CD8-positive, alpha-beta memory T cell (primary cell): ENCODE data around the gene TOMM22. TPM values are rescaled to one million over a fixed set of nuclear protein-coding genes. Genes with fewer than 3 reads are reported as not detected.
A peak's percentile ranks its signal among the peaks of the same experiment; 100 is the strongest.

Source experiments
- CTCF ChIA-PET: fragments of 350-600 bp; sonication (Branson Sonifier 250); formaldehyde crosslinking; loops from one replicate; lab custom pipeline; 2021; ENCODE audit warnings: antibody characterized with exemption; lab: Charles Lee
- POLR2A ChIA-PET: fragments of 350-600 bp; sonication (Branson Sonifier 250); formaldehyde crosslinking; loops from one replicate; lab custom pipeline; 2021; ENCODE audit warnings: antibody characterized with exemption; lab: Charles Lee
- DNase-seq, 5 donors: peaks; one replicate each; pipeline versions ENCODE4 v3.0.0 to v3.0.0-alpha.2; 2020 to 2022; ENCODE audit warnings: mixed read lengths in 1 of 5
- H3K27ac ChIP-seq: one replicate; pipeline ENCODE4 v1.7.0; 2013; ENCODE audit warnings: low read depth, mild to moderate bottlenecking, low read length, moderate library complexity
- H3K27me3 ChIP-seq: 2 replicates; pipeline ENCODE4 v1.7.0; 2013; ENCODE audit warnings: low read length, mild to moderate bottlenecking; ENCODE audit not compliant: insufficient read depth, poor library complexity, severe bottlenecking
- H3K36me3 ChIP-seq: 2 replicates; pipeline ENCODE4 v1.7.0; 2013; ENCODE audit warnings: mild to moderate bottlenecking, low read length, moderate library complexity; ENCODE audit not compliant: insufficient read depth
- H3K4me1 ChIP-seq: 2 replicates; pipeline ENCODE4 v1.7.0; 2013; ENCODE audit warnings: mild to moderate bottlenecking, low read length, moderate library complexity; ENCODE audit not compliant: insufficient read depth
- H3K4me3 ChIP-seq: 2 replicates; pipeline ENCODE4 v1.7.0; 2013; ENCODE audit warnings: mild to moderate bottlenecking, low read length
- H3K9me3 ChIP-seq: 2 replicates; pipeline ENCODE4 v1.7.0; 2013; ENCODE audit warnings: mild to moderate bottlenecking, low read length
- H3K27ac Mint-ChIP-seq, 8 donors: one replicate each; pipeline ENCODE4 v1.8.0; 2020 to 2021; ENCODE audit warnings: mixed read lengths in 8 of 8, mild to moderate bottlenecking in 6 of 8, inconsistent platforms in 3 of 8, moderate library complexity in 3 of 8
- H3K27me3 Mint-ChIP-seq, 2 donors: one replicate each; pipeline ENCODE4 v1.8.0; 2020 to 2021; ENCODE audit warnings: mixed read lengths in 2 of 2, mild to moderate bottlenecking in 1 of 2, moderate library complexity in 1 of 2
- H3K36me3 Mint-ChIP-seq, 3 donors: one replicate each; pipeline ENCODE4 v1.8.0; 2020 to 2021; ENCODE audit warnings: mixed read lengths in 3 of 3, inconsistent platforms in 1 of 3, mild to moderate bottlenecking in 1 of 3
- H3K4me1 Mint-ChIP-seq, 3 donors: one replicate each; pipeline ENCODE4 v1.8.0; 2020 to 2021; ENCODE audit warnings: mixed read lengths in 3 of 3, inconsistent platforms in 1 of 3, mild to moderate bottlenecking in 1 of 3
- H3K4me3 Mint-ChIP-seq, 7 donors: one replicate each; pipeline ENCODE4 v1.8.0; 2020 to 2021; ENCODE audit warnings: mixed read lengths in 7 of 7, mild to moderate bottlenecking in 6 of 7, moderate library complexity in 4 of 7, inconsistent platforms in 2 of 7
- H3K9me3 Mint-ChIP-seq, 5 donors: one replicate each; pipeline ENCODE4 v1.8.0; 2020 to 2022; ENCODE audit warnings: mixed read lengths in 5 of 5, mild to moderate bottlenecking in 3 of 5, moderate library complexity in 2 of 5, inconsistent platforms in 1 of 5
- polyA plus RNA-seq: library from polyadenylated mRNA; unstranded; fragments of 300-500 nt; fragmentation: Illumina TruSeq; gene quantifications from one replicate; pipeline ENCODE4 v1.2.3, GENCODE V29; 2021
- total RNA-seq, 2 experiments: library from RNA; stranded (reverse); gene quantifications; one replicate each; pipeline ENCODE4 v1.2.3, GENCODE V29; 2021

Gene TOMM22
- total and polyA plus RNA-seq, 3 experiments from 2014 or later = 61.4 to 210 (median 207) TPM

DNA sequence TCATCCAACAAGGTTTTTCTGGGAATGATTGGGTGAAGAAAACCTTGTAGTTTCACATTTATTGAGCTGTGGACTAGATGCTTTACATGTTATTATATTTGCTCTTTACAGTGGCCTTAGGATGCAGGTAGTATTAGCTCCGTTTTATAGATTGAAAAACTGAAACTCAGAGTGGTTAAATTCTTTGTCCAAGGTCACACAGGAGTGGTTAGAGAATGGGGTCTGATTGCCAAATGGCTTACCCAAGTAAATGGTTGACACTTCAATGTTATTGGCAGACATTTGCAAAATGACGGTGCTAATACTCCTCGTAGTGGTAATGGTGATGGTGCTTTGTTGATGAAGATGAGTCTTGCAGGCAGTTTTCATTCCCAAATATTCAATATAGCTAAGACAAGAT, 26.2 kb downstream of the TOMM22 start:
- peaks cover 0 to 51% (median 5%) of the 10 kb centered on the region in 3 donors for H3K36me3 Mint-ChIP-seq
- peak overlapping the region; percentile 8 to 96 (median 48) for H3K27ac Mint-ChIP-seq
- no peaks in the 10 kb centered on the region for H3K9me3 ChIP-seq
- H3K9me3 Mint-ChIP-seq = no peaks in the 10 kb centered on the region
- peak overlapping the region; percentile 53 to 95 (median 92) for H3K4me3 Mint-ChIP-seq
- no peak overlapping the region for H3K27ac ChIP-seq
- H3K4me1 ChIP-seq = peaks cover 47% of the 10 kb centered on the region
- no peaks in the 10 kb centered on the region for H3K27me3 ChIP-seq
- CTCF ChIA-PET = interaction anchor here (1.3 to 1.8 kb wide), 3 partner anchors 17 to 84 kb away, joined by 4 to 5 read pairs (median 4); no protein-coding TSS in a partner anchor
- POLR2A ChIA-PET = interaction anchor here (1.2 to 4.2 kb wide), 4 partner anchors 16 to 43 kb away, joined by 5 to 36 read pairs (median 25); partner anchors contain the start of gene TOMM22
- no peaks in the 10 kb centered on the region for H3K36me3 ChIP-seq
- no peak overlapping the region for H3K4me3 ChIP-seq
- no peak for DNase-seq
- H3K4me1 Mint-ChIP-seq = peaks cover 67 to 79% (median 77%) of the 10 kb centered on the region in 3 donors
- no peaks in the 10 kb centered on the region for H3K27me3 Mint-ChIP-seq

DNA sequence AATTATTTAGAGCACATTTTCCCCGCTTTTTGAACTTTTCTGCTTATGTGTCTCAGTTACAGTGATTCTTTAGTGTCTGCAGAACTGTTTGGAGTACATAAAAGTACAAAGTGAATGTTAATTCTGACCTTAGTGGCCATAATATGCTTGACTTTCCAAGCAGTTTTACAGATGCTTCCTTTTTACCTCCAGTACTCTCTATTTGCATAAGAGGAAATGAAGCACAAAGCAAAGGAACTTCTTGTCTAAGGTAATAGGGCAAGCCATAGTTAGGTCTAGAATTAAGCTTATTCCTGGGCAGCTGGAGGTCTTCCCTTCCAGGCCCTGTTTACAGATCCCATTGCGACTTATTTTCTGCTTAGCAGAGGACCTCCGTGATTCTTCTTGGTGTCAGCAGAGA, 27.5 kb downstream of the TOMM22 start:
- H3K27me3 Mint-ChIP-seq = no peaks in the 10 kb centered on the region
- Histone ChIP-seq H3K4me3 (no peak overlapping the region), H3K9me3 (no peaks in the 10 kb centered on the region), H3K36me3 (peaks cover 5% of the 10 kb centered on the region), H3K27me3 (no peaks in the 10 kb centered on the region), H3K4me1 (peaks cover 56% of the 10 kb centered on the region), H3K27ac (no peak overlapping the region)
- peaks cover 0 to 61% (median 5%) of the 10 kb centered on the region in 3 donors for H3K36me3 Mint-ChIP-seq
- peak overlapping the region in 3 of 8 donors; percentile 26 to 69 (median 29) for H3K27ac Mint-ChIP-seq
- DNase-seq = no peak
- H3K9me3 Mint-ChIP-seq = no peaks in the 10 kb centered on the region
- ChIA-PET POLR2A (no interaction called here), CTCF (interaction anchor here (1.5 kb wide), 1 partner anchor 9 kb away, joined by 4 read pairs; no protein-coding TSS in a partner anchor)
- H3K4me3 Mint-ChIP-seq = peak overlapping the region in 3 of 7 donors; percentile 22 to 51 (median 25)
- peaks cover 73 to 85% (median 83%) of the 10 kb centered on the region in 3 donors for H3K4me1 Mint-ChIP-seq

DNA sequence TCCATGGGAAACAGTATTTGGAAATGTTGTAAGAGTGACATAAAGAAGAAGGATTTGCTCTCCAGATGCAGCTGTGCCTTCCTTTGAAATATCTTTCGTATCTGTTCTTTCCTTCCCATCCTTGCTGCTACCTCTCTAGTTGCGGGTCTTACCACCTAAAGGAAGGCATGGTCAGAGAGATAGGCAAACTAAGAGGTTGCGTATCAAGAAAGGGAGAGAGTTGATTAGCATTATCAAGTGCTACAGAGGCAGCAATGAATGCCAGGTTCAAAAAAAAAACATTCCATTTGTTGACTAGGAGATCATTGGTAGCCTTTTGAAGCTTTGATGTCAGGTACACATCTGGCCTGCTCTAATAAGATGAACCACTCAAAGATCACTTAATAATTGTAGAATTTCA, 28.6 kb downstream of the TOMM22 start:
- Histone ChIP-seq H3K4me1 (peaks cover 51% of the 10 kb centered on the region), H3K36me3 (peaks cover 12% of the 10 kb centered on the region), H3K9me3 (no peaks in the 10 kb centered on the region), H3K27ac (no peak overlapping the region), H3K4me3 (no peak overlapping the region), H3K27me3 (no peaks in the 10 kb centered on the region)
- no peak for DNase-seq
- H3K9me3 Mint-ChIP-seq = no peaks in the 10 kb centered on the region
- peaks cover 75 to 87% (median 84%) of the 10 kb centered on the region in 3 donors for H3K4me1 Mint-ChIP-seq
- peaks cover 0 to 71% (median 8%) of the 10 kb centered on the region in 3 donors for H3K36me3 Mint-ChIP-seq
- peak overlapping the region in 2 of 8 donors; percentile 7 to 22 for H3K27ac Mint-ChIP-seq
- H3K27me3 Mint-ChIP-seq = no peaks in the 10 kb centered on the region
- no peak overlapping the region for H3K4me3 Mint-ChIP-seq
- POLR2A ChIA-PET = interaction anchor here (1.1 kb wide), 1 partner anchor 29 kb away, joined by 3 read pairs; the partner anchor contains the start of gene TOMM22
- CTCF ChIA-PET = interaction anchor here (1.5 kb wide), 1 partner anchor 8 kb away, joined by 4 read pairs; no protein-coding TSS in a partner anchor

DNA sequence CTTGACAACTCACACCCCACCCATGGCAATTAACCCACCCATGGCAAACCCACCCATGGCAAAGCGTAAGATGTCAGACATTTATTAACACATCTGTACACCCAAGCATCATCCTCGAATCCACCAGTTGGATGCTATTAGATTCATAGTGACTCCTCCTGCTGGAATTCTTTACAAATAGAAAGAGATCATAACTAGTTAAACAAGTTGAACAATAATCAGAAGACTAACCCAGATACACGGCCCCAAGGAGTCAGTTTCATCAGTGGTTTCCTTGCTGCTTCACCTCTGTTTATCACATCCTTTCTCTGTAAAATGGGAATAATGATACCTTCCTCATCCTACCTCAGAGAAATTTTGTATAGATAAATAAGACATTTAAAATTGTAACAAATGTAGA, 29.1 kb downstream of the TOMM22 start:
- Histone ChIP-seq H3K36me3 (peaks cover 17% of the 10 kb centered on the region), H3K27me3 (no peaks in the 10 kb centered on the region), H3K4me3 (no peak overlapping the region), H3K9me3 (no peaks in the 10 kb centered on the region), H3K27ac (no peak overlapping the region), H3K4me1 (peaks cover 51% of the 10 kb centered on the region)
- POLR2A ChIA-PET = interaction anchor here (1.1 kb wide), 1 partner anchor 29 kb away, joined by 3 read pairs; the partner anchor contains the start of gene TOMM22
- DNase-seq = no peak
- Mint-ChIP-seq H3K36me3 (peaks cover 0 to 76% (median 8%) of the 10 kb centered on the region in 3 donors), H3K27ac (peak overlapping the region in 3 of 8 donors; percentile 7 to 54 (median 22)), H3K9me3 (no peaks in the 10 kb centered on the region), H3K4me1 (peaks cover 76 to 92% (median 84%) of the 10 kb centered on the region in 3 donors), H3K4me3 (no peak overlapping the region), H3K27me3 (no peaks in the 10 kb centered on the region)
- CTCF ChIA-PET = no interaction called here

DNA sequence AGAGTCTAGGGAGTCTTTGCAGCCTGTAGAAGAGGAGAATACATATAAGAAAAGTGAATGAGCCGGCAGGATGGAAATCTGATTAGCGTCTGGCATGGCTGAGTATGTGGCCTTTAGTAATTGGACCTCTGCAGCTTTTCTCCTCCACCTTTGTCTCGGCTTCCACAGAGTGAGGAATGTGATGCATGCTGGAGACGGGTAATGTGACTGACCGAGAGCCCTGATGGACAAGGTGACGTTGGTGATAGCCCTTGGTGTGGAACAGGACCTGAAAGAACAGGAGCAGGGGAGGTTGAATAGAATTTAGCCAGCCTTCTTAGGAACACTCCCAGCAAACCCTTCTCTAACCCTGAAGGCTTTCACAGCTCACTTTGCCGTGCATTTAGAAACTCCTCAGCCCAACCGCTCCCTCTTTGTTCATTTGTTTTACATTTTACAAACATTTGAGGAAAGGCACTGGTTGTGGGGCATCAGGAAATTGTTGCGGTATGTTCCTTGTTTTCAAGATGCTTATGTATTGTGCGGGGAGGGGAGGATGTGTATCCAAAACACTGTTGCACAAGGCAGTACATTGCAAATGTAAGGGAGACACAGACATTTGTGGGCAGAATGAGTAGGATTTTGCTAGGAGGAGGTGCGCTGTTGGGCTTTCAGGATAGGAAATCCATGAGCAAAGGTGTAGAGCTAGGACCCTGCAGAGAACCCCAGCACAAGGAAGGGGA, 30.9 kb downstream of the TOMM22 start:
- no peaks in the 10 kb centered on the region for H3K9me3 ChIP-seq
- no peaks in the 10 kb centered on the region for H3K27me3 ChIP-seq
- H3K36me3 ChIP-seq = peaks cover 34% of the 10 kb centered on the region
- POLR2A ChIA-PET = no interaction called here
- Mint-ChIP-seq H3K4me1 (peaks cover 66 to 84% (median 77%) of the 10 kb centered on the region in 3 donors), H3K36me3 (peaks cover 0 to 83% (median 15%) of the 10 kb centered on the region in 3 donors), H3K27me3 (no peaks in the 10 kb centered on the region), H3K27ac (peak overlapping the region in 7 of 8 donors; percentile 7 to 87 (median 64)), H3K4me3 (peak overlapping the region in 1 of 7 donors; percentile 12), H3K9me3 (no peaks in the 10 kb centered on the region)
- CTCF ChIA-PET = no interaction called here
- no peak overlapping the region for H3K27ac ChIP-seq
- no peak for DNase-seq
- peaks cover 45% of the 10 kb centered on the region for H3K4me1 ChIP-seq
- no peak overlapping the region for H3K4me3 ChIP-seq

DNA sequence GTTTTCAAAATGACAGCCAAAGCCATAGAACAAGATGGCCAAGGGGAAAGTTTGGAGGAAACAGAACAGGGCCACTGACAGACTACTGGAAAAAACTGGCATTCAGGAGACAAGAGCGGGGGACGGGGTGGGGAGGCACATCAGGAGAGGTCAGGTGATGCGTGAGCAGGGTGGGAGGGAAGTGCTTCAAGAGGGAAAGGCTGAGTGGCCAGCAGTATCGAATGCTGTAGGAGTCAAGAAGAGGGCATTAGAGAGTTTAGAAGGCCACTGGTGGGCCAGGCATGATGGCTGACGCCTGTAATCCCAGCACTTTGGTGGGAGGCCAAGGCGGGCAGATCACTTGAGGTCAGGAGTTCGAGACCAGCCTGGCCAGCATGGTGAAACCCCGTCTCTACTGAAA, 32.2 kb downstream of the TOMM22 start:
- peaks cover 34% of the 10 kb centered on the region for H3K4me1 ChIP-seq
- no peak overlapping the region for H3K27ac ChIP-seq
- peaks cover 0 to 86% (median 13%) of the 10 kb centered on the region in 3 donors for H3K36me3 Mint-ChIP-seq
- no peaks in the 10 kb centered on the region for H3K9me3 Mint-ChIP-seq
- H3K27ac Mint-ChIP-seq = peak overlapping the region in 7 of 8 donors; percentile 8 to 80 (median 59)
- POLR2A ChIA-PET = no interaction called here
- H3K27me3 Mint-ChIP-seq = no peaks in the 10 kb centered on the region
- CTCF ChIA-PET = interaction anchor here (2.2 kb wide), 1 partner anchor 11 kb away, joined by 8 read pairs; no protein-coding TSS in a partner anchor
- no peak overlapping the region for H3K4me3 ChIP-seq
- no peak for DNase-seq
- H3K4me3 Mint-ChIP-seq = no peak overlapping the region
- H3K9me3 ChIP-seq = no peaks in the 10 kb centered on the region
- H3K4me1 Mint-ChIP-seq = peaks cover 55 to 72% (median 64%) of the 10 kb centered on the region in 3 donors
- H3K36me3 ChIP-seq = peaks cover 38% of the 10 kb centered on the region
- no peaks in the 10 kb centered on the region for H3K27me3 ChIP-seq

DNA sequence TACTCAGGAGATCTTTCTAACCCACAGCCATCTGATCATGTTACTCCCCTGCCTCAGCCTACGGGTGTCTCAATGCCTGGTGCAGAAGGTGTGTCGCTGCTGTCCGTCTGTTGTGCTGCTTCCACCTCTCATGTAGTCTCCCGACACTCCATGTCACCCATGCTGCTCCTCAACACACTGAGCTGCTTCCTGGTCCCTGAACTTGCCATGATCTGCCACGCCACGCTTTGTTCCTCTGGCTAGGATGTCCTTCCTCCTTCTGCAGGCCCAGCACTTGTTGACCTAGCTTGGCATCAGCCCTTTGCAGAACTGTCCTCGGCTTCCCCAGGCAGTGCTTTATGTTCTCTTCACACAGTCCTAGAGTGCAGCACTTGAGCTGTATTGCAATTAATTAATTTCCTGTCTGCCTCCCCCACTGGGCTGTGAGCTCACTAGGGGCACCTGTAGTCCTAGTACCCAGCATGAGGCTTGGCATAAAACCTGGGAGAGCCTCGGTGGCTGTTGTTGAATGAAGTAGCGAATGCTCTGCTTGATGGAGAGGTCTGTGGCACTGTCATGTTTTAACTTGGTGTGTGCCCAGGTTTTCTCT, 33.5 kb downstream of the TOMM22 start:
- H3K4me1 Mint-ChIP-seq = peaks cover 45 to 58% (median 53%) of the 10 kb centered on the region in 3 donors
- H3K27ac Mint-ChIP-seq = peak overlapping the region in 7 of 8 donors; percentile 19 to 81 (median 60)
- POLR2A ChIA-PET = interaction anchor here (0.6 kb wide), 1 partner anchor 120 kb away, joined by 7 read pairs; no protein-coding TSS in a partner anchor

More for the DNA sequence above, 33.5 kb downstream of the TOMM22 start:
- Histone ChIP-seq H3K9me3 (no peaks in the 10 kb centered on the region), H3K36me3 (peaks cover 38% of the 10 kb centered on the region), H3K4me1 (peaks cover 22% of the 10 kb centered on the region), H3K27ac (no peak overlapping the region), H3K27me3 (no peaks in the 10 kb centered on the region), H3K4me3 (no peak overlapping the region)
- Mint-ChIP-seq H3K27me3 (no peaks in the 10 kb centered on the region), H3K4me3 (no peak overlapping the region), H3K9me3 (no peaks in the 10 kb centered on the region), H3K36me3 (peaks cover 0 to 82% (median 13%) of the 10 kb centered on the region in 3 donors)
- CTCF ChIA-PET = interaction anchor here (1.6 to 2.2 kb wide), 2 partner anchors 10 to 18 kb away, joined by 8 read pairs; no protein-coding TSS in a partner anchor
- no peak for DNase-seq
